ENCODE data around the gene RPL13A.

The RPL13A gene

DNA sequence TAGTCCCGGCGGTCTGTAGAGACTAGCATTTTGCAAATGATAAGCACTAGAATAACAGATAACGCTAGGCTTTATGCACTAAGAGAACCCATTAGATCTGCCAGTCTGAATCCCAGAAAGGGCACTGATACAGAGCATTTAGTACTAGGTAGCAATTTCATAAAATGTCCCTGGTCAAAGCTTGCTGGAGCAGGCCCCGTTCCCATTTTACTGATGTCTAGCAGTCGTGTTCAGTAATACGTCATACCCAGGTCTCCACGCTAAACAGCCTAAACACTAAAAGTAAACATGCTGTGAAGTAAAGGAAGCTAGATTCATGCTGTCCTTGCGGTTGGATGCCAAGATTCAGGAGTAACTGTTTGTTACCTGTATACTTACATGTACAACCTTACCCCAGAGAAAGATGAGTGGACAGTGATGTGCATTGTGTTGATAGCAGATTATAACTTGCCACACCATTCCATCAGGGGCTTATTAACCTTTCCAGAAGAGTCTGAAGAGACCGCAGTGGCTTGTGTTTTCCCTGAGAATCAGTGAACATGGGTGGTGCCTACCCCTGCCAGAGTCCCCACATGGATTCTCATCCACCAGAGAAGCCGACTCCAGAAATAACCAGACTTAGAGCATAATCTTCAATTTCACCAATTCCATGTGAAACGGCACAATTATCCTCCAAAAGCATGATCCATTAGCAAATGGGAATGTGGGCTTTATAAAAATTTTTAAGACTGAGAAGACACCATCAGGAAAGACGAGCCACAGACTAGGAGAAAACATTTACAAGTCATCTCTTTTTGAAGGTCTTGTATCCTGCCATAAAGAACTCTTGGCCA, 5.4 kb downstream of the RPL13A start:
- TF ChIP-seq, protein P1, sequence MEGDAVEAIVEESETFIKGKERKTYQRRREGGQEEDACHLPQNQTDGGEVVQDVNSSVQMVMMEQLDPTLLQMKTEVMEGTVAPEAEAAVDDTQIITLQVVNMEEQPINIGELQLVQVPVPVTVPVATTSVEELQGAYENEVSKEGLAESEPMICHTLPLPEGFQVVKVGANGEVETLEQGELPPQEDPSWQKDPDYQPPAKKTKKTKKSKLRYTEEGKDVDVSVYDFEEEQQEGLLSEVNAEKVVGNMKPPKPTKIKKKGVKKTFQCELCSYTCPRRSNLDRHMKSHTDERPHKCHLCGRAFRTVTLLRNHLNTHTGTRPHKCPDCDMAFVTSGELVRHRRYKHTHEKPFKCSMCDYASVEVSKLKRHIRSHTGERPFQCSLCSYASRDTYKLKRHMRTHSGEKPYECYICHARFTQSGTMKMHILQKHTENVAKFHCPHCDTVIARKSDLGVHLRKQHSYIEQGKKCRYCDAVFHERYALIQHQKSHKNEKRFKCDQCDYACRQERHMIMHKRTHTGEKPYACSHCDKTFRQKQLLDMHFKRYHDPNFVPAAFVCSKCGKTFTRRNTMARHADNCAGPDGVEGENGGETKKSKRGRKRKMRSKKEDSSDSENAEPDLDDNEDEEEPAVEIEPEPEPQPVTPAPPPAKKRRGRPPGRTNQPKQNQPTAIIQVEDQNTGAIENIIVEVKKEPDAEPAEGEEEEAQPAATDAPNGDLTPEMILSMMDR (IDR thresholded peaks at IDR 0.05; ENCODE audit: extremely low read depth, missing control alignments), result no peak
- DNase-seq (ENCODE audit: low spot score), result no peak

DNA sequence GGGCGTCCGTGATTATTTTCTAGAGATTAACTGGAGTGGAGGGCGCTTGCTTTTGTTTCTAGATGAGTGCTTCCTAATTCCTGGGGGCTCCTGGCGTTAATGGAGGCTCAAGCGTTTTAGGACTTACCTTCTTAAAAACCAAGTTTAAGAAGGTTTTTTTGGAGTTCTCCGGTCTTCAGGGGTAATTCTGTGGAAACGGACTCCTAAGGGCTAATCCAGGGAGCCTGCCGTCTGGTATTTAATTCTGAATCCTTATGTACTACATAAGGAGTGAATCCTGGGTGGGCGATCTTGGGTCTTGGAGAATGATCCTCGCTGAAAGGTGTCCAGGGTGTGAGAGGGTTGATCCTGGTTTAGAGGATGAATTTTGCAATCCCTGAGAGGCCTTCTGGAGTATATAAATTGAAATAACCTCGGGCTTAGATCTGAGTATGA, 9.2 kb downstream of the RPL13A start:
- TF ChIP-seq, protein P1 (IDR thresholded peaks at IDR 0.05; ENCODE audit: extremely low read depth, missing control alignments), result no peak
- no peak for DNase-seq (ENCODE audit: low spot score)

DNA sequence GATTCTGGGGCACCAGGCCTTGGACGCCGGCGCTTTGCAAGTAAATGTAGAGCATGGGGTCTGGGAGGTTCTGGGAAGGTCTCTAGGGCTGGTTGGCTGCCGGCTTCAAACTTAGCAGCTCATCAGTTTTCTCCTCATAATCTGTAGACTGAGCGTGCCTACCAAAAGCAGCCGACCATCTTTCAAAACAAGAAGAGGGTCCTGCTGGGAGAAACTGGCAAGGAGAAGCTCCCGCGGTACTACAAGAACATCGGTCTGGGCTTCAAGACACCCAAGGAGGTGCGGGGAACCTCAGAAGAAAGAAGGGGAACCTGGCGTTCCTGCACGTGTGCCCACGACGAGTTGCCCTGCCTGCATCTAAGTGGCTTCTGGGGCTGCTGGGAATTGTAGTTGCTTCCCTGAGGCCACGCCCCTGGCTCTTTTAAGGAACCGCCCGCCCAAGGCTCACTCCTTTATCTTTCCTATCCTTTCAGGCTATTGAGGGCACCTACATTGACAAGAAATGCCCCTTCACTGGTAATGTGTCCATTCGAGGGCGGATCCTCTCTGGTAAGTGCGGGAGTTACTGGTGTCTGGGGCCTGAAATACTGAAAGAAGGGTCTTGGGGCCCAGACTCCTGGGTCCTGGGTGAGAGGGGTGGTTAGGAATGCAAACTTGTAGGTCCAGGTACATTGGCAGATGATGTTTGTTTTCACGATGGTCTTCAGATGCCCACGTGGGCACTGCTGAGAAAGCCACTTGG, 9.8 kb downstream of the RPL13A start:
- TF ChIP-seq, protein P1 (IDR thresholded peaks at IDR 0.05; ENCODE audit: extremely low read depth, missing control alignments), result no peak
- peak; percentile 57 for DNase-seq (ENCODE audit: low spot score)

DNA sequence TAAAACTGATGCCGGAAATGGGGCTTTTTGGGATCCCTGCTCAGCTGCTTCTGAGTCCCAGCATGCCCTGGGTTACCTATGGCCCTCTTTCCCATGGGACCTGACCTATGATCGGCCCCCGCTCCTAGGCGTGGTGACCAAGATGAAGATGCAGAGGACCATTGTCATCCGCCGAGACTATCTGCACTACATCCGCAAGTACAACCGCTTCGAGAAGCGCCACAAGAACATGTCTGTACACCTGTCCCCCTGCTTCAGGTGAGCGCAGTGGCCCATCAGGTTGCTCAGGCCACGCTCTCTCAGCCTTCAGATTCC, 10.3 kb downstream of the RPL13A start:
- DNase-seq (ENCODE audit: low spot score), result no peak
- TF ChIP-seq, protein P1 (IDR thresholded peaks at IDR 0.05; ENCODE audit: extremely low read depth, missing control alignments), result no peak

DNA sequence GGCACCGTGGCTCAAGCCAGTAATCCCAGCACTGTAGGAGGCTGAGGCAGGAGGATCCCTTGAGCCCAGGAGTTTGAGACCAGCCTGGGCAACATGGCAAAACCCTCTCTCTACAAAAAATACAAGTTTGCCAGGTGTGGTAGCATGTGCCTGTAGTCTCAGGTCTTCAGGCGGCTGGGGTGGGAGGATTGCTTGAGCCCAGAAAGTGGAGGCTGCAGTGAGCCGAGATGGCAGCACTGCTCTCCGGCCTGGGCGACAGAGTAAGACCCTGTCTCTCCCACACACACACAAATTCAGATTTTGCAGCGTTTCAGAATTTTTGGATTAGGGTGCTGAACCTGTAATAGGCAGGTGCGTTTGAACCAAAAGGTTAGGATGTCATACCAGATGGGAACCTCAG, 11.1 kb downstream of the RPL13A start:
- DNase-seq (ENCODE audit: low spot score), result no peak
- TF ChIP-seq, protein P1 (IDR thresholded peaks at IDR 0.05; ENCODE audit: extremely low read depth, missing control alignments), result no peak

DNA sequence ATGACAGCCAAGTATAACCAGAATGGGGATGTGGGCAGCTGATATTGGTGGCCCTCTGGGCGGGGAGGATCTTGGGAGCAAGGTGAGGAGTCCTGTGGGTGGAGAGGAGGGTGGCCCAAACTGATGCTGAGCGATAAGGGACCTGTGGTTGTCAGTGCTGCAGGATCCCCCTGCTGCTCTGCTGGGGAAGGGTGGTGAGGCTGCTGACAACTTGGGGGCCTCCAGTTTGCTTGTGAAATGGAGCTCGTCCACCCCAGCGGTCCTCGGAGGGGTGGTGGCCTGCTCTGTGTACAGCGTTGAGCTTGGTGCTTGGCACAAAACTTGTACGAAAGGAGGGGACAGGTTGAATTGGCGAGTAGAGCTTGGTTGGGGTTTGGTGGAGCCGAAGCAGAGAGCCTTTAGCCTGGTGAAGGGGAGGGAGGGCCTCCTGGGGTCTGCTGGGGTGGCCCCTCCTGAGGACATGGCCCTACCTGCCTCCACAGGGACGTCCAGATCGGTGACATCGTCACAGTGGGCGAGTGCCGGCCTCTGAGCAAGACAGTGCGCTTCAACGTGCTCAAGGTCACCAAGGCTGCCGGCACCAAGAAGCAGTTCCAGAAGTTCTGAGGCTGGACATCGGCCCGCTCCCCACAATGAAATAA, 11.7 kb downstream of the RPL13A start:
- DNase-seq (ENCODE audit: low spot score), result no peak
- TF ChIP-seq, protein P1 (IDR thresholded peaks at IDR 0.05; ENCODE audit: extremely low read depth, missing control alignments), result no peak
